HAP-1 (cell line): Measurements from ENCODE around the gene CADPS2.

Experiments used
- DNase-seq, 2 experiments: peaks; one replicate each; pipeline ENCODE4 v3.0.0-alpha.2; 2016 to 2020; ENCODE audit warnings: low spot score in 2 of 2
- H3K27me3 ChIP-seq: fragments of 250-450 bp; sonication (Bioruptor Pico); 2 replicates; pipeline ENCODE4 v1.5.1; 2020; ENCODE audit warnings: low read depth, mild to moderate bottlenecking, moderate library complexity
- H3K36me3 ChIP-seq: fragments of 250-450 bp; sonication (Bioruptor Pico); replicated peaks from 2 replicates; pipeline ENCODE4 v1.5.1; 2020; ENCODE audit warnings: mild to moderate bottlenecking
- H3K4me1 ChIP-seq: fragments of 250-450 bp; sonication (Bioruptor Pico); 2 replicates; pipeline ENCODE4 v1.5.1; 2020; ENCODE audit warnings: mild to moderate bottlenecking
- H3K4me3 ChIP-seq: fragments of 250-450 bp; sonication (Bioruptor Pico); 2 replicates; pipeline ENCODE4 v1.5.1; 2020; ENCODE audit warnings: mild to moderate bottlenecking, moderate library complexity
- H3K9me3 ChIP-seq: fragments of 250-450 bp; sonication (Bioruptor Pico); 2 replicates; pipeline ENCODE4 v1.5.1; 2020; ENCODE audit warnings: mild to moderate bottlenecking, moderate library complexity
- in situ Hi-C: fragments of 300-500 bp; cut with MboI; formaldehyde crosslinking; loops from 3 replicates; pipeline ENCODE4 v1.14.3; 2020; ENCODE audit warnings: low sequenced_read_pairs, inconsistent platforms, mixed read lengths

Gene CADPS2

DNA sequence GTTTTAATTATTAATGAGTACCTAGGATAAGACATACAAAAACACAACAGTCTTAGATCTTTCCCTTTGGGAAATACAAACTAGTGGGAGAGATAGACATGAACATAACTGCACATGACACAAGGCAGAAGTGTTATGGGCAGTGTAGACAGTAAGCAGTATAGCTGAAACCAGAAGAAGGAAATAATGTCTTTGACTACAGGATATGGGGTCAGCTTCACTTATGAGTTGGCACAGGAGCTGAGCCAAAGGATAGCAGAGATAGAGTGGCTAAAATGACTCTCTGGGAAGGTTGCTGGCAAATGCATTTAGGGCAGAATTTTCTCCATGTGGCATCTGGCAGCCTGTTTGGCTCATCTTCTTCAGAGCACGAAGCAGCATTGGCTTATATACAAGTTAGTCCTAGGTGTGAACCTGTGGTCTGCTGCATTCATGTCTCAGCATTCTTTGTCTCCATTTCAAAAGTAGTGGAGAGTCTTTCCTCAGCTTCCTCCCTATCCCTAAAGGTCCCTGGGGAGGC lies 521.4 kb downstream of the CADPS2 start:
- H3K36me3 ChIP-seq: no peaks in the 10 kb centered on the region
- peaks cover 5% of the 10 kb centered on the region for H3K4me1 ChIP-seq
- no peaks in the 10 kb centered on the region for H3K9me3 ChIP-seq
- DNase-seq: no peak
- no peak overlapping the region for H3K4me3 ChIP-seq
- no peaks in the 10 kb centered on the region for H3K27me3 ChIP-seq
- in situ Hi-C loops: no loop called here

GRCh38 chr7:122363144-122363543 lies 523.1 kb downstream of the CADPS2 start:
- DNase-seq: no peak
- in situ Hi-C loops: no loop called here
- H3K4me1 ChIP-seq: peaks cover 5% of the 10 kb centered on the region; the same call in 1 of the 2 replicates
- no peak overlapping the region for H3K4me3 ChIP-seq
- no peaks in the 10 kb centered on the region for H3K27me3 ChIP-seq
- H3K9me3 ChIP-seq: no peaks in the 10 kb centered on the region
- H3K36me3 ChIP-seq: no peaks in the 10 kb centered on the region

DNA sequence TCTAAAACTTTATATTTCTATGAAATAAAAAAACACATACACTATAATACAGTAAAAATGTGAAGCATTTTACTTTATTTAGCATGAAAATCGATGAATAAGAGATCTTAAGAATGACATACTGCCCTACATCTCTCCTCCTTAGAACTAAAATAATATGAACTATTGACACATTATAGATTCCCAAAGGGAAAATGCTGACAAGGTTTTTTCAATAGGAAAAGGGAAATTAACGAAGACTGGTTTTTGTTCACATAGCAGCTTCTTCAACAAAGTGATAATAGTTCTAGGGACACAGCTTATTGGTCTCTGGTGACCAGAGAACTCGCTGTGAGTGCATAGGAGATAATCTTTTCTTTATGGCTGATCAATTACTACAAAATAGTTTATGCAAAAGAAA lies 523.8 kb downstream of the CADPS2 start:
- Histone ChIP-seq H3K4me1 (peaks cover 5% of the 10 kb centered on the region; the same call in 1 of the 2 replicates), H3K27me3 (no peaks in the 10 kb centered on the region), H3K9me3 (no peaks in the 10 kb centered on the region), H3K4me3 (no peak overlapping the region), H3K36me3 (no peaks in the 10 kb centered on the region)
- no peak for DNase-seq
- in situ Hi-C loops: no loop called here

DNA sequence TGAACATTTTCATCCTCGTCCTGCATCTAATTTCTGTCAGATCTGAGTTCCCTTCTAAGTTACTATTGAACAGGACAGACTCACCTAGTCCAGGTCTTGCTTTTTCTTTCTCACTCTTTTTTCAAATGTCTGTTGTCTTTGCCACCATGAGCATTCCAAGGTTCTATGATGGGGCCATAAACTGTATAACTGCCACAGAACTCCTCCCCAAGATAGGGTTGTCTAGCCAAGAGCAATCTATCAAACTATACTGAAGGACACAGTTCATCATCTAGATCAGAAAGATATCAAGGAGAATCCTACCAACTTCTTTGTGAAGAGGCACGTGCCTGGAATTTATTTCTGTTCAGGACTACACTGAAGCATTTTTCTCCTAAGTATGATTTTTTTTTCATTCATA lies 531.6 kb downstream of the CADPS2 start:
- H3K4me1 ChIP-seq: no peaks in the 10 kb centered on the region
- H3K9me3 ChIP-seq: no peaks in the 10 kb centered on the region
- H3K27me3 ChIP-seq: no peaks in the 10 kb centered on the region
- in situ Hi-C loops: no loop called here
- no peak for DNase-seq
- H3K4me3 ChIP-seq: no peak overlapping the region
- no peaks in the 10 kb centered on the region for H3K36me3 ChIP-seq

- Histone ChIP-seq H3K9me3 (no peaks in the 10 kb centered on the region), H3K27me3 (no peaks in the 10 kb centered on the region), H3K36me3 (no peaks in the 10 kb centered on the region), H3K4me1 (no peaks in the 10 kb centered on the region), H3K4me3 (no peak overlapping the region)
- in situ Hi-C loops: no loop called here
- DNase-seq: no peak
These were observed 533.8 kb downstream of the CADPS2 start for GRCh38 chr7:122352454-122352853.

- Histone ChIP-seq H3K36me3 (no peaks in the 10 kb centered on the region), H3K27me3 (no peaks in the 10 kb centered on the region), H3K4me3 (no peak overlapping the region), H3K4me1 (no peaks in the 10 kb centered on the region), H3K9me3 (no peaks in the 10 kb centered on the region)
- in situ Hi-C loops: no loop called here
- no peak for DNase-seq
These were observed 535.6 kb downstream of the CADPS2 start for GRCh38 chr7:122350701-122351100.

GRCh38 chr7:122344303-122344620 lies 542.0 kb downstream of the CADPS2 start:
- peaks cover 7% of the 10 kb centered on the region for H3K4me1 ChIP-seq
- H3K27me3 ChIP-seq: no peaks in the 10 kb centered on the region
- no peak overlapping the region for H3K4me3 ChIP-seq
- peak in 1 of 2 experiments; percentile 92 for DNase-seq
- no peaks in the 10 kb centered on the region for H3K9me3 ChIP-seq
- in situ Hi-C loops: no loop called here
- no peaks in the 10 kb centered on the region for H3K36me3 ChIP-seq

DNA sequence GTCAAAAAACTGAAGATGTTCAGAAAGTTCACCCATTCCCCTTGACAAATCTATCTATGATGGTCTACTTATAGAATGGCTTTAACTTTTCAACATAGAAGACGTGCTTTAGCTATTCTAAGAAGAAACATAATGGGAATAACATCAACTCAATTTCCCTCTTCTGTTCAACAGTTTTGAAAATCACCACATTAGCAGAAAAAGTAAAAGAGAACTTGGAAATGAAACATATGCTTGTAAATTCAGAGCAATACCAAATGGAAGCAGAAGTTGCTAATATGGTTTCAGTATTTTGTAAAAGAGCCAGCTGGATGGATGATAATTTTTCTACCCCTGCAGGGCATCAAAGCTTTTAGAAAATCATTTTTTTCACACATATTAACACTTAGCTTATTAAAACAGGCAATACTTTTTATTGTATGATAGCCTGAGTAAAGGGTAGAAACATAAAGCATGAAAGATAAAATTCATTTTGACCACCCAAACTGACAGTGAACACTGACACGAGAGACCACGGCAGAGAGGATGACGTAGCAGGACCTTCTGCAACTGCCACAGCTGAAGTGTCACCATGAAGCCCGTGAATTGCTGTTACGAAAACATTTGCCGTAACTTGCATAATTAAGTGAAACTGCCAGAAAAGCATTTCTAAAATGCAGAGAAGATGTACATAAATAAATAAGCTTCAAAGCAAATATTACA lies 542.5 kb downstream of the CADPS2 start:
- in situ Hi-C loops: no loop called here
- H3K9me3 ChIP-seq: no peaks in the 10 kb centered on the region
- no peak overlapping the region for H3K4me3 ChIP-seq
- peak in 1 of 2 experiments; percentile 38 for DNase-seq
- no peaks in the 10 kb centered on the region for H3K36me3 ChIP-seq
- H3K27me3 ChIP-seq: no peaks in the 10 kb centered on the region
- H3K4me1 ChIP-seq: peaks cover 7% of the 10 kb centered on the region

DNA sequence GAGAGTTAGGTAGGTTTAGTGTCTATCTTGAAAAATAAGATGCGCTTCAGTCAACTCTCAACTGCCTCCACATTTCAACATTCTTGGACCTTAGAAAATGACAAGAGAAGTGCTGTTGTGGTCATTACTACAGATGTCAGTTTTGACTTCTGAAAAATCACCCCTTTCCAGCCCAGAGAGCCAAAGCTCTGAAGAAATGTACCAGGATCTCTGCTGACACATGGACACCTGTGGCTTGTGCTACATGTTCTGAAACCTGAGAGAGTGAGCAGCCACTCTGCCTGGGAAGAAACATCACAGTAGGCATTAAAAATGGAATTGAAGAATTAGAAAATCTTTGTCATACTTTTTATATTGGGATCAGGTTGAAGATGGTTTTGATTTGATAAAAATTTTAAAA lies 545.8 kb downstream of the CADPS2 start:
- H3K9me3 ChIP-seq: no peaks in the 10 kb centered on the region
- H3K27me3 ChIP-seq: no peaks in the 10 kb centered on the region
- peaks cover 25% of the 10 kb centered on the region for H3K4me1 ChIP-seq
- DNase-seq: no peak
- in situ Hi-C loops: no loop called here
- no peaks in the 10 kb centered on the region for H3K36me3 ChIP-seq
- H3K4me3 ChIP-seq: no peak overlapping the region

DNA sequence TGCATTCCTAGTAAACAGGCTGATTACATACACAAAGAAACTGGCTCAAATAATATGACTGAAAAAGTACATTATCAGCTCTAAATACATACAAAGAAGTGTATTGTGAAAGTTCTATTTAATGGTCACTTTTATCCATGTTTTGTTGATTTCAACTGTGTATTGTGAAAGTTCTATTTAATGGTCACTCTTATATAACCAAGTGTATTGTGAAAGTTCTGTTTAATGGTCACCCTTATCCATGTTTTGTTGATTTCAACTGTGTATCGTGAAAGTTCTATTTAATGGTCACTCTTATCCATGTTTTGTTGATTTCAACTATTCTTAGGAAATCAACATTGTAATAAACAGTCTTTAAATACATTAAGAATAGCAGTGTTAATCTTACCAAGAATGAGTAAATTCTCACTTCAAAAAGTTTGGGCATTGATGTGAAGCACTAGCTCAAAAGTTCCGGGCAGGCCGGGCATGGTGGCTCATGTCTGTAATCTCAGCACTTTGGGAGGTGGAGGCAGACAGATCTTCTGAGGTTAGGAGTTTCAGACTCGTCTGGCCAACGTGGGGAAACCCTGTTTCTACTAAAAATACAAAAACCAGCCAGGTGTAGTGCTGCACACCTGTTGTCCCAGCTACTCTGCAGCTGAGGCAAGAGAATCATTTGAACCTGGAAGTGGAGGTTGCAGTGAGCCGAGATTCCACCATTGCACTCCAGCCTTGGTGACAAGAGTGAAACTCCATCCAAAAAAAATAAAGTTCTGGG lies 546.9 kb downstream of the CADPS2 start:
- H3K4me1 ChIP-seq: peaks cover 20% of the 10 kb centered on the region
- H3K9me3 ChIP-seq: no peaks in the 10 kb centered on the region
- H3K36me3 ChIP-seq: no peaks in the 10 kb centered on the region
- DNase-seq: no peak
- in situ Hi-C loops: no loop called here
- no peak overlapping the region for H3K4me3 ChIP-seq
- H3K27me3 ChIP-seq: no peaks in the 10 kb centered on the region

DNA sequence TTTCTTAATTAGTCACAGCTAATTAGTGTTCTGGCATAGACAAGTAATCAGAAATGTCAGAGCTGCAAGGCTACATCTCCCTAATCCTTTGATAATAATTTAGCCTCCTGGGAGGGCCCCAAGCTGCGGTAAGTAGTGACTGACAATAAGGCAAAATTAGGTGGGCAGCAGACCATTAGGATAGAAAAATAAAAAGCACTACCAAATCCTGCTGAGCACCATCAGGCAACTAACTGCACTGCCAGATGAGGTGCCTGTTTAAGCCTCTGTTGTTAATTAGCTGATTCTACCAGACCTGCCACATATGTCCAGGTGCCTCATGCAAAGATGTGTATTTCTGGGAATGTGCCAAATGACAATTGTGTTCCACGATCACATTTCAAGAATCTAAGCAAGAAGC lies 549.2 kb downstream of the CADPS2 start:
- DNase-seq: peak in 1 of 2 experiments; percentile 22
- in situ Hi-C loops: no loop called here
- peaks cover 18% of the 10 kb centered on the region for H3K4me1 ChIP-seq
- no peaks in the 10 kb centered on the region for H3K9me3 ChIP-seq
- no peaks in the 10 kb centered on the region for H3K36me3 ChIP-seq
- no peak overlapping the region for H3K4me3 ChIP-seq
- H3K27me3 ChIP-seq: no peaks in the 10 kb centered on the region

DNA sequence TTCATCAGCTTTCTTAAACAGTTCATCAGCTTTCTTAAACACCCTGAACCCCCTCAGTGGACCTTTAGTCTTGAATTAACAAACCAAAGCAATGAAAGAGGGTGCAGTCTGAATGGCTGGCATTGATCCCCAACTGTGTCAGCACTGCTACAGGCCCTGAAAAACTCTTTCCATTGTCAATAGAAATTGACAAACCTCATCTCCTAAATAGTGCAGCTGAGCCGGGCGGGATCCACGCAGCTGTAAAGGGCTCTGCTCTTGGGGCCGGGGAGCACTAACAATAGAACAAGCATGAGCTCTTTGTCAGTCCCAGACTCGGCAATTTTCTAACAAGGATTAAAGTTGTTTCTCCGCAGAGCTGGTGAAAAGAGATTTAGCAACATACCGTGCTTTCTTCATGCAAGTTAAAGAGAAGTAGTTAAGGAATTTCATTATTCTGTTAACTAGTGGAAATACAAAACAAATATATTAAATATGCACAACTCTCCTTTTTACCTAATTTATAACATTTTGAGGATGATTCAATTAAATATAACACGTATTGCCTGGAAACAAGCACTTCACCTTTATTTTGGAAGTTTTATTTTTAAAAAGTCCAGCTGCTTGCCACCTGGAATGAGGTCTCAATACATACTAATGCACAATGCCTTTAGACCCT lies 557.0 kb downstream of the CADPS2 start:
- Histone ChIP-seq H3K4me3 (no peak overlapping the region), H3K36me3 (no peaks in the 10 kb centered on the region), H3K9me3 (no peaks in the 10 kb centered on the region), H3K4me1 (peaks cover 27% of the 10 kb centered on the region), H3K27me3 (no peaks in the 10 kb centered on the region)
- in situ Hi-C loops: no loop called here
- peak; percentile 87 to 95 for DNase-seq

GRCh38 chr7:122327969-122328368 lies 558.3 kb downstream of the CADPS2 start:
- peak in 1 of 2 experiments; percentile 11 for DNase-seq
- in situ Hi-C loops: no loop called here
- Histone ChIP-seq H3K27me3 (no peaks in the 10 kb centered on the region), H3K36me3 (no peaks in the 10 kb centered on the region), H3K4me1 (peaks cover 27% of the 10 kb centered on the region), H3K9me3 (no peaks in the 10 kb centered on the region), H3K4me3 (no peak overlapping the region)
